Smooth muscle cell (in vitro differentiated cells): ENCODE data around the gene PRR18. TPM values are rescaled to one million over a fixed set of nuclear protein-coding genes. Genes with fewer than 3 reads are reported as not detected.

Experiments
- DNase-seq: peaks from one replicate; lab custom pipeline; 2025; ENCODE audit not compliant: unreplicated experiment; lab: John Stamatoyannopoulos, UW
- H2AFZ ChIP-seq: fragments of 200-600 bp; sonication (generic); 2 replicates; pipeline ENCODE4 v1.6.0; 2016; ENCODE audit warnings: antibody characterized with exemption, low read depth, mild to moderate bottlenecking
- H3F3A ChIP-seq: fragments of 200-600 bp; sonication (generic); 2 replicates; pipeline ENCODE4 v1.6.0; 2017; ENCODE audit warnings: antibody characterized with exemption, low read depth
- H3K27ac ChIP-seq: fragments of 200-600 bp; sonication (generic); 2 replicates; pipeline ENCODE4 v1.5.1; 2016; ENCODE audit warnings: low read depth, mild to moderate bottlenecking
- H3K27me3 ChIP-seq: fragments of 200-600 bp; sonication (generic); 2 replicates; pipeline ENCODE4 v1.6.1; 2016; ENCODE audit warnings: low read depth, mild to moderate bottlenecking
- H3K36me3 ChIP-seq: fragments of 200-600 bp; sonication (generic); 2 replicates; pipeline ENCODE4 v1.5.1; 2016; ENCODE audit warnings: low read depth
- H3K4me1 ChIP-seq: fragments of 200-600 bp; sonication (generic); 2 replicates; pipeline ENCODE4 v1.5.1; 2016; ENCODE audit warnings: low read depth
- H3K4me2 ChIP-seq: fragments of 200-600 bp; sonication (generic); 2 replicates; pipeline ENCODE4 v1.6.0; 2016; ENCODE audit warnings: mild to moderate bottlenecking
- H3K4me3 ChIP-seq: fragments of 200-600 bp; sonication (generic); 2 replicates; pipeline ENCODE4 v1.5.1; 2016; ENCODE audit warnings: mild to moderate bottlenecking
- H3K79me2 ChIP-seq: fragments of 200-600 bp; sonication (generic); 2 replicates; pipeline ENCODE4 v1.6.0; 2016; ENCODE audit warnings: low read depth, mild to moderate bottlenecking
- H3K9ac ChIP-seq: fragments of 200-600 bp; sonication (generic); 2 replicates; pipeline ENCODE4 v1.6.0; 2016; ENCODE audit warnings: low read depth
- H3K9me3 ChIP-seq: fragments of 200-600 bp; sonication (generic); replicated peaks from 2 replicates; pipeline ENCODE4 v1.5.1; 2016; ENCODE audit warnings: low read depth
- H4K20me1 ChIP-seq: fragments of 200-600 bp; sonication (generic); 2 replicates; pipeline ENCODE4 v1.6.0; 2016; ENCODE audit warnings: low read depth
- WGBS: methylation state at CpG from one replicate; pipeline ENCODE4 v1.1.7; 2016; ENCODE audit warnings: low lambda C conversion rate; 5-methylcytosine and 5-hydroxymethylcytosine counted together
- polyA plus RNA-seq: library from polyadenylated mRNA; unstranded; fragments of >200 nt; fragmentation: Nextera tagmentation; extraction: Ambion mirVana; gene quantifications from 2 replicates; pipeline ENCODE4 v1.2.1, GENCODE V29; 2016
- total RNA-seq: library from RNA; depleted of rRNA; stranded (reverse); fragments of >200 nt; gene quantifications from 2 replicates; pipeline ENCODE4 v1.2.3, GENCODE V29; 2014
- TF ChIP-seq, protein P1 (sequence below): fragments of 200-600 bp; sonication (generic); IDR thresholded peaks from 2 replicates; pipeline ENCODE4 v1.5.1; 2017; ENCODE audit warnings: borderline replicate concordance, mild to moderate bottlenecking, antibody characterized with exemption; ENCODE audit not compliant: insufficient read depth, poor library complexity, severe bottlenecking

The PRR18 gene
- total and polyA plus RNA-seq, 2 experiments from 2014 or later, result not detected

DNA sequence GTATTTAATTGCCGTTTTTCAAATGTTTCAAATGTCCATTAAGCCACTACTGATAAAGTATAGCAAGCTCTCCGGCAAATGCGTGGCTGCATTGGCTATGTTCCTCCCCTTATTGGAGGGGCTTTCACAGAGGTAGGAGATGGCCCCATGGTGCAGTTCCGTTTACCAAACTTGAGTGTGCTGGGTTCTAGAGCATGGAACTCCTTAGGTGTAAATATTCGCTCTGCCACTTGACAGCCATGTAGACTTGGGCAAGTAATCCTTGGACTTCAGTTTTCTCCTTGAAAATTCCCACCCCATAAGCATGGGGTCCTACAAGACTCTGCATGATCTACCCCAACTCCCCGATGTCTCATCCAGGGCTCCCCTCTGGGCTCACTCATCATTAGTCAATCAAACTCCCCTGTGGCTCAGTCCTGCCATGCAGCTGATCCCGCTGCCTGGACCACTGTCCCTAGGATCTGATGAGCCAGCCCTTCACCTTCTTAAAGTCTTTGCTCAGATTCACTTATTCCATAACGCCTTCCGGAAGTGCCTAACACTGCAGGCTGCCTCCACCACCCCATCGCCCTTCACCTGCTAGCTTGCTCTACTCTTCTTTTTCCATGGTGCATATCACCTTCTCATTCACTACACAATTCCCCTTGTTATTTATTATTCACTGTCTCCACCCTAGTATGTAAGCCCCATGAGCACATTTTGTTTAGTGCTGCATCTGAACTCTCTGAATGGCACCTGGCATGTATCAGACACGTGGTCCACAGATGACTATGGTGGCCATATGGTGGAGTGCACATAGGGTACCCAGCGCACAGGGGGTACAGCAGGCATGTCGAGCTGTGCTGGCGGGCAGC lies 18.8 kb downstream of the PRR18 start:
- H3K27me3 ChIP-seq, result peaks cover 8% of the 10 kb centered on the region

DNA sequence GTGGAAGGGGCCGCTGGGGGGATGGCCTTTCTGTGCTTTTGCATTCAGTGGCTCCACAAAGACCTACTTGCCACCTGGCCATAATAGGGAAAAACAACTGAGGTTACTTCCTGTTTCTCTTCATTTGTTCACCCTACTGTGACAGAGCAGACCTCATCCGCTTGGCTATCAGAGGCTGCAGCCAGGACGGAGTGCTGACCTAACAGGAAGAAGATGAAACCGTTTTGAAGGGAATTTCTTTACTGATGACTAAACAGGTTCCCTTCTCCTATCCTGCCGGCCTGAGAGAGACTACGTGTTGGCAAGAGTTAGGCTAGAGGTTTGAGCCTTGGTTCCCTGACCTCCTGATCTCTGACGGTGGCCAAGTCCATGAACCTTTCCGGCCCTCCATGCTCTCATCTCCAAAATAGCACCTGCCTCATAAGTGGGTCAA lies 21.3 kb downstream of the PRR18 start:
- H3K27me3 ChIP-seq, result peaks cover 20% of the 10 kb centered on the region
- no peak overlapping the region for H3K9ac ChIP-seq
- no peak overlapping the region for H3K27ac ChIP-seq
- no peaks in the 10 kb centered on the region for H4K20me1 ChIP-seq
- H3K9me3 ChIP-seq, result no peaks in the 10 kb centered on the region
- no peaks in the 10 kb centered on the region for H3K36me3 ChIP-seq
- 76% methylated on average over 8 of the region's 8 CpGs for WGBS
- DNase-seq, result no peak
- H3K4me3 ChIP-seq, result no peak overlapping the region
- no peaks in the 10 kb centered on the region for H3K79me2 ChIP-seq
- TF ChIP-seq, protein P1, sequence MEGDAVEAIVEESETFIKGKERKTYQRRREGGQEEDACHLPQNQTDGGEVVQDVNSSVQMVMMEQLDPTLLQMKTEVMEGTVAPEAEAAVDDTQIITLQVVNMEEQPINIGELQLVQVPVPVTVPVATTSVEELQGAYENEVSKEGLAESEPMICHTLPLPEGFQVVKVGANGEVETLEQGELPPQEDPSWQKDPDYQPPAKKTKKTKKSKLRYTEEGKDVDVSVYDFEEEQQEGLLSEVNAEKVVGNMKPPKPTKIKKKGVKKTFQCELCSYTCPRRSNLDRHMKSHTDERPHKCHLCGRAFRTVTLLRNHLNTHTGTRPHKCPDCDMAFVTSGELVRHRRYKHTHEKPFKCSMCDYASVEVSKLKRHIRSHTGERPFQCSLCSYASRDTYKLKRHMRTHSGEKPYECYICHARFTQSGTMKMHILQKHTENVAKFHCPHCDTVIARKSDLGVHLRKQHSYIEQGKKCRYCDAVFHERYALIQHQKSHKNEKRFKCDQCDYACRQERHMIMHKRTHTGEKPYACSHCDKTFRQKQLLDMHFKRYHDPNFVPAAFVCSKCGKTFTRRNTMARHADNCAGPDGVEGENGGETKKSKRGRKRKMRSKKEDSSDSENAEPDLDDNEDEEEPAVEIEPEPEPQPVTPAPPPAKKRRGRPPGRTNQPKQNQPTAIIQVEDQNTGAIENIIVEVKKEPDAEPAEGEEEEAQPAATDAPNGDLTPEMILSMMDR, result no peak
- H3F3A ChIP-seq, result no peaks in the 10 kb centered on the region
- no peak overlapping the region for H3K4me2 ChIP-seq
- H2AFZ ChIP-seq, result no peak overlapping the region
- no peaks in the 10 kb centered on the region for H3K4me1 ChIP-seq

More for the DNA sequence above, 18.8 kb downstream of the PRR18 start:
- WGBS, result 94% methylated on average over 14 of the region's 14 CpGs
- Histone ChIP-seq H4K20me1 (no peaks in the 10 kb centered on the region), H3K9me3 (no peaks in the 10 kb centered on the region), H3K79me2 (no peaks in the 10 kb centered on the region), H3K4me3 (no peak overlapping the region), H3F3A (no peaks in the 10 kb centered on the region), H3K27ac (no peak overlapping the region), H3K36me3 (no peaks in the 10 kb centered on the region), H3K4me1 (no peaks in the 10 kb centered on the region), H3K9ac (no peak overlapping the region), H3K4me2 (no peak overlapping the region), H2AFZ (no peak overlapping the region)
- no peak for DNase-seq
- TF ChIP-seq, protein P1, result no peak

DNA sequence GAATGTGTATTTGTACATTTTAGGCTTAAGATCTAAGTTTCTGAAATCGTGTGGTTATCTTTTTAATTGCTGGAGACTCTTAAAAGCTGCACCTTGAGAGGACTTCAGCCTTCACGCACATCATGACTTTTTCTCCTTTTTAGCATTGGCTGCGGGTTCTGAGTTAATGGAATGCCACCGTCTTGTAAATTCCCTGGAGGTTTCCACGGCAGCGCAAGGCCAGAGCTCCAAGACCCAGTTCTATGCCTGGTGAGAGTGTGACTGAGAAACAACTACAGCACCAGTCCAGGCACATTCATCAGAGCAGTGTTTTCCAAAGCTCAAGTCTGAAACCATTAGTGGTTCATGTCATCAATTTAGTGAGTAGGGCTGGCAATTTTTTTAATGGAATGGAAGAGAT lies 23.0 kb downstream of the PRR18 start:
- H3K4me2 ChIP-seq, result no peak overlapping the region
- H3K27me3 ChIP-seq, result peaks cover 19% of the 10 kb centered on the region
- no peak for DNase-seq
- WGBS, result 51% methylated on average over 6 of the region's 6 CpGs
- H3K9me3 ChIP-seq, result no peaks in the 10 kb centered on the region
- H3K4me3 ChIP-seq, result no peak overlapping the region
- H3K4me1 ChIP-seq, result no peaks in the 10 kb centered on the region
- H3K27ac ChIP-seq, result no peak overlapping the region
- no peak overlapping the region for H3K9ac ChIP-seq
- no peaks in the 10 kb centered on the region for H4K20me1 ChIP-seq
- H2AFZ ChIP-seq, result no peak overlapping the region
- no peaks in the 10 kb centered on the region for H3K36me3 ChIP-seq
- H3K79me2 ChIP-seq, result no peaks in the 10 kb centered on the region
- TF ChIP-seq, protein P1, result no peak
- no peaks in the 10 kb centered on the region for H3F3A ChIP-seq
